Astrocyte (in vitro differentiated cells and primary cell): ENCODE results near the gene WDPCP. TPM values are rescaled to one million over a fixed set of nuclear protein-coding genes. Genes with fewer than 3 reads are reported as not detected.

Experiments used
- DNase-seq: peaks from one replicate; pipeline ENCODE4 v3.0.0-alpha.2; 2010; ENCODE audit warnings: low read depth
- FAIRE-seq: peaks from 2 replicates; lab custom pipeline; 2011; peaks lifted over from hg19 to GRCh38; lab: Jason Lieb, UNC
- H2AFZ ChIP-seq: 2 replicates; pipeline ENCODE4 v1.6.0; 2012; ENCODE audit warnings: low read depth, low read length, inconsistent platforms
- H3K27ac ChIP-seq: 2 replicates; pipeline ENCODE4 v1.5.1; 2011; ENCODE audit warnings: low read depth, low read length, inconsistent platforms
- H3K27me3 ChIP-seq: 2 replicates; pipeline ENCODE4 v1.6.0; 2011; ENCODE audit warnings: low read length, inconsistent platforms; ENCODE audit not compliant: insufficient read depth
- H3K36me3 ChIP-seq: 2 replicates; pipeline ENCODE4 v1.5.1; 2011; ENCODE audit warnings: low read length, inconsistent platforms; ENCODE audit not compliant: insufficient read depth
- H3K4me1 ChIP-seq: 2 replicates; pipeline ENCODE4 v1.5.1; 2011; ENCODE audit warnings: low read length, inconsistent platforms; ENCODE audit not compliant: insufficient read depth
- H3K4me2 ChIP-seq: 2 replicates; pipeline ENCODE4 v1.6.0; 2012; ENCODE audit warnings: low read length, inconsistent platforms
- H3K4me3 ChIP-seq: 2 replicates; pipeline ENCODE4 v1.5.1; 2011; ENCODE audit warnings: low read depth, mild to moderate bottlenecking, low read length, inconsistent platforms; ENCODE audit not compliant: insufficient read depth
- H3K79me2 ChIP-seq: 2 replicates; pipeline ENCODE4 v1.6.0; 2012; ENCODE audit warnings: mild to moderate bottlenecking, low read length, inconsistent platforms; ENCODE audit not compliant: insufficient read depth
- H3K9ac ChIP-seq: 2 replicates; pipeline ENCODE4 v1.6.0; 2012; ENCODE audit warnings: mild to moderate bottlenecking, low read length, inconsistent platforms
- H3K9me3 ChIP-seq: 2 replicates; pipeline ENCODE4 v1.5.1; 2012; ENCODE audit warnings: low read depth, mild to moderate bottlenecking, low read length, inconsistent platforms; ENCODE audit not compliant: insufficient read depth
- H4K20me1 ChIP-seq: 2 replicates; pipeline ENCODE4 v1.6.0; 2012; ENCODE audit warnings: low read length, inconsistent platforms; ENCODE audit not compliant: insufficient read depth
- H3K27ac Mint-ChIP-seq: one replicate; pipeline ENCODE4 v1.8.0; 2021; ENCODE audit warnings: mild to moderate bottlenecking, mixed read lengths; ENCODE audit not compliant: unreplicated experiment
- H3K27me3 Mint-ChIP-seq: one replicate; pipeline ENCODE4 v1.8.0; 2021; ENCODE audit warnings: low read depth, mixed read lengths; ENCODE audit not compliant: unreplicated experiment
- H3K36me3 Mint-ChIP-seq: one replicate; pipeline ENCODE4 v1.8.0; 2021; ENCODE audit warnings: low read depth, mixed read lengths; ENCODE audit not compliant: unreplicated experiment
- H3K4me1 Mint-ChIP-seq: one replicate; pipeline ENCODE4 v1.8.0; 2021; ENCODE audit warnings: low read depth, mixed read lengths; ENCODE audit not compliant: unreplicated experiment
- H3K4me3 Mint-ChIP-seq: one replicate; pipeline ENCODE4 v1.8.0; 2021; ENCODE audit warnings: mild to moderate bottlenecking, moderate library complexity, mixed read lengths; ENCODE audit not compliant: unreplicated experiment
- H3K9me3 Mint-ChIP-seq: one replicate; pipeline ENCODE4 v1.8.0; 2021; ENCODE audit warnings: mild to moderate bottlenecking, mixed read lengths; ENCODE audit not compliant: unreplicated experiment
- EZH2 ChIP-seq: IDR thresholded peaks from 2 replicates; pipeline ENCODE4 v1.6.1; 2012; ENCODE audit warnings: mild to moderate bottlenecking, low read length, inconsistent platforms; ENCODE audit not compliant: insufficient read depth
- total RNA-seq: library from RNA; stranded (reverse); gene quantifications from 2 replicates; pipeline ENCODE4 v1.2.1, GENCODE V29; 2021
- TF ChIP-seq, protein P1 (sequence below): IDR thresholded peaks from 2 replicates; pipeline ENCODE4 v1.5.1; 2011; ENCODE audit warnings: low read depth, mild to moderate bottlenecking, inconsistent platforms, low read length, moderate library complexity; ENCODE audit not compliant: insufficient read depth

WDPCP gene
- total RNA-seq, 1 donor from 2014 or later, result 15.1 TPM

DNA sequence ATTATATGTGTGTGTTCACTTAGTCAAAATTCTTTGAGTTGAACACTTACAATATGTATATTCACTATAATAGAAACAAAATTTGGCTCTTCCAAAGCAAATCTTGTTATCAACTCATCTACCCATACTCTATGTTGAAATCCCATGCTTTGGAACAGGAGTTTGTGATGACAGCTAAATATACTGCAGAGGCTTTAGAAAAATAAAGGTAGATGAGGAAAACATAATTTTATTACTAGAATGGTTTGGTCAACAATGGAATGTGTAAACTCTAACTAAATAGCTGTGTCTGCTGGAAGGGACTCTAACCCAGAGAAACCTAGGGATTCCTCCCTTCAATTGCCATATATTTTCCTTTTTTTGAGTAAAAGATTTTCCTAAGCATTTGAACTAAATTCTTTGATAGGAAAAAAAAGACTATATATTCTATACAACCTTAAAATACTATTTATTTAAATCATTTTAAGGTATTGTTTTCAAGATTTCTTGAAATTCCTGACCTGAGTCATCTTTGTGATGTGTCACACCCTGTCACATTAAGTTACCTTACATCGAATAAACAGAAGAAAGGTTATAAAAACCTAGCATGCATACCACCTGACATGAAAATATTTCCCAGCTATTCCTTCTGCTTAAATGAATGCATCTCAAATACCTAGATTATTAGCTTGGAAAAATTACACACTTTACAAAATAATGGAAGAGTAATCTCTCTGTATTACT is 362.2 kb downstream of the WDPCP start:
- TF ChIP-seq, protein P1, sequence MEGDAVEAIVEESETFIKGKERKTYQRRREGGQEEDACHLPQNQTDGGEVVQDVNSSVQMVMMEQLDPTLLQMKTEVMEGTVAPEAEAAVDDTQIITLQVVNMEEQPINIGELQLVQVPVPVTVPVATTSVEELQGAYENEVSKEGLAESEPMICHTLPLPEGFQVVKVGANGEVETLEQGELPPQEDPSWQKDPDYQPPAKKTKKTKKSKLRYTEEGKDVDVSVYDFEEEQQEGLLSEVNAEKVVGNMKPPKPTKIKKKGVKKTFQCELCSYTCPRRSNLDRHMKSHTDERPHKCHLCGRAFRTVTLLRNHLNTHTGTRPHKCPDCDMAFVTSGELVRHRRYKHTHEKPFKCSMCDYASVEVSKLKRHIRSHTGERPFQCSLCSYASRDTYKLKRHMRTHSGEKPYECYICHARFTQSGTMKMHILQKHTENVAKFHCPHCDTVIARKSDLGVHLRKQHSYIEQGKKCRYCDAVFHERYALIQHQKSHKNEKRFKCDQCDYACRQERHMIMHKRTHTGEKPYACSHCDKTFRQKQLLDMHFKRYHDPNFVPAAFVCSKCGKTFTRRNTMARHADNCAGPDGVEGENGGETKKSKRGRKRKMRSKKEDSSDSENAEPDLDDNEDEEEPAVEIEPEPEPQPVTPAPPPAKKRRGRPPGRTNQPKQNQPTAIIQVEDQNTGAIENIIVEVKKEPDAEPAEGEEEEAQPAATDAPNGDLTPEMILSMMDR, result no peak
- TF ChIP-seq EZH2, result no peak
- no peak overlapping the region for H3K27ac Mint-ChIP-seq
- no peaks in the 10 kb centered on the region for H3K36me3 Mint-ChIP-seq
- FAIRE-seq (no peak), DNase-seq (no peak)
- Histone ChIP-seq H4K20me1 (no peaks in the 10 kb centered on the region), H3K27ac (no peak overlapping the region), H3K4me1 (no peaks in the 10 kb centered on the region), H2AFZ (no peak overlapping the region), H3K9ac (no peak overlapping the region), H3K79me2 (no peaks in the 10 kb centered on the region), H3K9me3 (no peaks in the 10 kb centered on the region), H3K36me3 (no peaks in the 10 kb centered on the region), H3K4me3 (no peak overlapping the region), H3K4me2 (no peak overlapping the region), H3K27me3 (no peaks in the 10 kb centered on the region)
- no peaks in the 10 kb centered on the region for H3K27me3 Mint-ChIP-seq
- H3K4me1 Mint-ChIP-seq, result no peaks in the 10 kb centered on the region
- H3K9me3 Mint-ChIP-seq, result peaks cover 2% of the 10 kb centered on the region
- H3K4me3 Mint-ChIP-seq, result no peak overlapping the region

DNA sequence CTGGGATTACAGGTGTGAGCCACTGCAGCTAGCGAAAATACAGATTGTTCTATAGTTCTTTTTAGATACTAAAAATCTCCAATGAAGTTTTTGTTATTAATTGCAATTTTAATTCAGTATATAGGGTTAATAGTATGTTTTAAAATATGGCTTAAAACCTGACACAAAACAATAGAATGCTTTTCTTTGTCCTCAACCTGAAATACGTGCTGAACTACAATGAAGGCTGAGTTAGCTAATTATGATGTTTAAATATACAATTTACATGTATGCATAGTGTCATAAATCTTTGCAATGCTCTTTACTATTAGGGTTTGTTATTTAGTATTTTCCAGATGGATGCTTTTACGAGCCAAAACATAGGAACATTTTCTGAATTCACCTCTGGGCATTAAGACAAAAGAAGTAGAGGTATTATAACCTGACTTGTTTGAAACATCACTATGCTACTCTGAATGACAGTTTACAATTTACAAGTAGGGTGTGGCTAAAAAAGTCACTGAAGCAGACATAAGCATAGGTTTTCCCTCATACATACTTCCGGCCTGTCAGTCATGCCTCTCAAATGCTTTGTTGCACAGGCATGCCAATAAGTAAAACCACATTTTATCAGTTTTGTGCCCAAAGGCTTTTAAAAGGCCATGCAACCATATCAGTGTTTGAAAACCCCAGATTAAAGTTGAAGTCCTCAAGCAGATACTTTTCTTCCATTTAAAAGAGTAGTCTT is 369.3 kb downstream of the WDPCP start:
- no peak overlapping the region for H2AFZ ChIP-seq
- H3K36me3 Mint-ChIP-seq, result no peaks in the 10 kb centered on the region
- peaks cover 2% of the 10 kb centered on the region for H3K9me3 Mint-ChIP-seq
- no peaks in the 10 kb centered on the region for H3K4me1 Mint-ChIP-seq
- no peak overlapping the region for H3K4me2 ChIP-seq
- H3K27ac ChIP-seq, result no peak overlapping the region
- no peaks in the 10 kb centered on the region for H3K9me3 ChIP-seq
- FAIRE-seq, result no peak
- H3K4me3 ChIP-seq, result no peak overlapping the region
- H3K27ac Mint-ChIP-seq, result no peak overlapping the region
- no peaks in the 10 kb centered on the region for H4K20me1 ChIP-seq
- no peaks in the 10 kb centered on the region for H3K4me1 ChIP-seq
- no peak for DNase-seq
- no peaks in the 10 kb centered on the region for H3K27me3 ChIP-seq
- H3K79me2 ChIP-seq, result no peaks in the 10 kb centered on the region
- no peak overlapping the region for H3K4me3 Mint-ChIP-seq
- TF ChIP-seq, protein P1, result no peak
- TF ChIP-seq EZH2, result no peak
- H3K36me3 ChIP-seq, result no peaks in the 10 kb centered on the region
- H3K9ac ChIP-seq, result no peak overlapping the region
- no peaks in the 10 kb centered on the region for H3K27me3 Mint-ChIP-seq

DNA sequence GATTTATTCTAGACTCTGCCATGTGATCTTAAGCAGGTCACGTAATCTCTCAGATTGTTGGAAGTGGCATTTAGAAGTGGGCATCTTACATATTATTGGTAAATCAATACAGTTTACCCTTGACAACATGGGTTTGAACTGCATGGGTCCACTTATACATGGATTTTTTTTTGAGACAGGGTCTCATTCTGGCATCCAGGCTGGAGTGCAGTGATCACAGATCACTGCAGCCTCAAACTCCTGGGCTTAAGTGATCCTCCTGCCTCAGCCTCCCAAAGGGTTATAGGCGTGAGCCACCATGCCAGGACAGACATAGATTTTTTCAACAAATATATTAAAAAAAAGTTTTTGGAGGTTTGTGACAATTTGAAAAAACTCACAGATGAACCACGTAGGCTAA is 393.0 kb downstream of the WDPCP start:
- Histone ChIP-seq H3K9ac (no peak overlapping the region), H4K20me1 (no peaks in the 10 kb centered on the region), H3K27me3 (no peaks in the 10 kb centered on the region), H3K4me3 (no peak overlapping the region), H3K4me2 (no peak overlapping the region), H2AFZ (no peak overlapping the region), H3K36me3 (no peaks in the 10 kb centered on the region), H3K79me2 (no peaks in the 10 kb centered on the region), H3K9me3 (no peaks in the 10 kb centered on the region), H3K4me1 (no peaks in the 10 kb centered on the region), H3K27ac (no peak overlapping the region)
- no peak for FAIRE-seq
- no peak overlapping the region for H3K27ac Mint-ChIP-seq
- no peak for DNase-seq
- H3K36me3 Mint-ChIP-seq, result no peaks in the 10 kb centered on the region
- TF ChIP-seq, protein P1, result no peak
- TF ChIP-seq EZH2, result no peak
- H3K27me3 Mint-ChIP-seq, result no peaks in the 10 kb centered on the region
- peaks cover 2% of the 10 kb centered on the region for H3K4me1 Mint-ChIP-seq
- no peaks in the 10 kb centered on the region for H3K9me3 Mint-ChIP-seq
- H3K4me3 Mint-ChIP-seq, result no peak overlapping the region
